IMR-90 (cell line): Measurements from ENCODE around the gene COPS7A.

Experiments
- CEBPB ChIP-seq: IDR thresholded peaks from 2 replicates; pipeline ENCODE4 v1.6.1; 2012; ENCODE audit warnings: low read depth, low read length, improper control_type of control experiment
- CTCF ChIP-seq: conservative IDR thresholded peaks from 2 replicates; pipeline ENCODE4 v1.5.1; 2012; ENCODE audit warnings: mild to moderate bottlenecking, low read depth, low read length, improper control_type of control experiment
- MAFK ChIP-seq: IDR thresholded peaks from 2 replicates; pipeline ENCODE4 v1.6.1; 2012; ENCODE audit warnings: low read depth, low read length, improper control_type of control experiment
- POLR2A ChIP-seq: IDR thresholded peaks from 2 replicates; pipeline ENCODE4 v1.6.1; 2012; ENCODE audit warnings: mild to moderate bottlenecking, low read depth, low read length

GRCh38 chr12:6688543-6688998 lies 35.3 kb upstream of the COPS7A start:
- no peak for TF ChIP-seq CTCF
- TF ChIP-seq POLR2A: no peak
- no peak for TF ChIP-seq CEBPB
- no peak for TF ChIP-seq MAFK
